HEK293 (cell line): ENCODE measurements around the gene SMURF1.

ENCODE experiments used
- CTCF ChIA-PET: fragments of 350-600 bp; formaldehyde crosslinking; extraction: SDS; loops from one replicate; lab custom pipeline; 2021; ENCODE audit warnings: antibody characterized with exemption; lab: Yijun Ruan, JAX
- POLR2A ChIA-PET: fragments of 300-600 bp; formaldehyde crosslinking; extraction: SDS; loops from one replicate; lab custom pipeline; 2020; ENCODE audit warnings: antibody characterized with exemption, inconsistent platforms; lab: Yijun Ruan, JAX
- H3K27ac ChIP-seq: fragments of 200-500 bp; sonication (Bioruptor generic); 2 replicates; pipeline ENCODE4 v1.5.1; 2014; ENCODE audit warnings: low read depth, low read length, control low read depth, inconsistent platforms; ENCODE audit errors: extremely low read depth
- H3K36me3 ChIP-seq, 2 experiments: fragments of 200-500 bp in 1 of 2; sonication (Bioruptor generic) in 1 of 2; 1 replicate in 1 of 2; 2 replicates in 1 of 2; pipeline ENCODE4 v1.5.1; 2014 to 2017; ENCODE audit warnings: inconsistent platforms in 2 of 2, low read length in 2 of 2; ENCODE audit not compliant: control insufficient read depth in 2 of 2, insufficient read depth in 1 of 2
- H3K4me1 ChIP-seq: fragments of 200-500 bp; sonication (Bioruptor generic); 2 replicates; pipeline ENCODE4 v1.5.1; 2014; ENCODE audit warnings: mild to moderate bottlenecking, low read length, inconsistent platforms; ENCODE audit not compliant: control insufficient read depth, insufficient read depth
- H3K4me3 ChIP-seq: 2 replicates; pipeline ENCODE4 v1.5.1; 2011; ENCODE audit warnings: low read depth, mild to moderate bottlenecking, control low read depth, low read length, moderate library complexity
- H3K9me3 ChIP-seq: fragments of 200-500 bp; sonication (Bioruptor generic); 2 replicates; pipeline ENCODE4 v1.5.1; 2014; ENCODE audit warnings: low read depth, low read length, inconsistent platforms; ENCODE audit not compliant: control insufficient read depth, insufficient read depth
- GLI4 ChIP-seq: fragments of 450-650 bp; formaldehyde crosslinking; IDR thresholded peaks from 2 replicates; pipeline ENCODE4 v1.5.1; 2016; ENCODE audit warnings: missing biosample characterization, missing genetic modification characterization
- GLIS2 ChIP-seq: fragments of 450-650 bp; formaldehyde crosslinking; IDR thresholded peaks from 2 replicates; pipeline ENCODE4 v1.5.1; 2016; ENCODE audit warnings: missing biosample characterization, missing genetic modification characterization
- HOXD13 ChIP-seq: sonication (generic); formaldehyde crosslinking; IDR thresholded peaks from 2 replicates; pipeline ENCODE4 v1.8.0; 2022; ENCODE audit warnings: missing genetic modification reagents, borderline replicate concordance
- ZEB2 ChIP-seq: fragments of 450-650 bp; formaldehyde crosslinking; IDR thresholded peaks from 2 replicates; pipeline ENCODE4 v1.5.1; 2016; ENCODE audit warnings: missing biosample characterization, missing genetic modification characterization
- ZNF114 ChIP-seq: fragments of 450-650 bp; formaldehyde crosslinking; IDR thresholded peaks from 2 replicates; pipeline ENCODE4 v1.5.0; 2017; ENCODE audit warnings: missing biosample characterization, missing genetic modification characterization
- ZNF211 ChIP-seq: fragments of 450-650 bp; formaldehyde crosslinking; IDR thresholded peaks from 2 replicates; pipeline ENCODE4 v1.5.1; 2016; ENCODE audit warnings: low read depth, missing biosample characterization, missing genetic modification characterization
- ZNF324 ChIP-seq: fragments of 450-650 bp; formaldehyde crosslinking; IDR thresholded peaks from 2 replicates; pipeline ENCODE4 v1.5.1; 2016; ENCODE audit warnings: missing biosample characterization, missing genetic modification characterization
- ZNF391 ChIP-seq: fragments of 450-650 bp; formaldehyde crosslinking; IDR thresholded peaks from 2 replicates; pipeline ENCODE4 v1.5.1; 2016; ENCODE audit warnings: low read depth, missing biosample characterization, missing genetic modification characterization, borderline replicate concordance
- ZNF404 ChIP-seq: fragments of 450-650 bp; formaldehyde crosslinking; IDR thresholded peaks from 2 replicates; pipeline ENCODE4 v1.5.1; 2017; ENCODE audit warnings: missing biosample characterization, missing genetic modification characterization
- ZNF510 ChIP-seq: fragments of 450-650 bp; formaldehyde crosslinking; IDR thresholded peaks from 2 replicates; pipeline ENCODE4 v1.5.1; 2018; ENCODE audit warnings: mild to moderate bottlenecking, missing genetic modification characterization, missing biosample characterization; ENCODE audit not compliant: insufficient replicate concordance
- ZNF549 ChIP-seq: fragments of 450-650 bp; IDR thresholded peaks from 2 replicates; pipeline ENCODE4 v1.5.1; 2018; ENCODE audit warnings: missing biosample characterization, missing genetic modification characterization, mild to moderate bottlenecking, inconsistent platforms, moderate library complexity
- ZNF555 ChIP-seq: fragments of 450-650 bp; formaldehyde crosslinking; conservative IDR thresholded peaks from 2 replicates; pipeline ENCODE4 v1.5.1; 2017; ENCODE audit warnings: missing biosample characterization, mild to moderate bottlenecking, missing genetic modification characterization, inconsistent platforms
- ZNF658 ChIP-seq: fragments of 450-650 bp; formaldehyde crosslinking; IDR thresholded peaks from 2 replicates; pipeline ENCODE4; 2016; ENCODE audit warnings: missing biosample characterization, missing genetic modification characterization
- ZNF660 ChIP-seq: fragments of 450-650 bp; IDR thresholded peaks from 2 replicates; pipeline ENCODE4 v1.5.1; 2018; ENCODE audit warnings: missing biosample characterization, mild to moderate bottlenecking, missing genetic modification characterization
- ZNF768 ChIP-seq: fragments of 450-650 bp; formaldehyde crosslinking; IDR thresholded peaks from 2 replicates; pipeline ENCODE4 v1.5.1; 2018; ENCODE audit warnings: missing biosample characterization, mild to moderate bottlenecking, missing genetic modification characterization
- TF ChIP-seq, protein P1 (sequence below): fragments of 450-650 bp; formaldehyde crosslinking; IDR thresholded peaks from 2 replicates; pipeline ENCODE4 v1.5.1; 2016; ENCODE audit warnings: missing biosample characterization, missing genetic modification characterization
- TF ChIP-seq, protein P2 (sequence below): fragments of 450-650 bp; IDR thresholded peaks from 2 replicates; pipeline ENCODE4 v1.5.1; 2018; ENCODE audit warnings: missing biosample characterization, mild to moderate bottlenecking, missing genetic modification characterization

SMURF1 gene

DNA sequence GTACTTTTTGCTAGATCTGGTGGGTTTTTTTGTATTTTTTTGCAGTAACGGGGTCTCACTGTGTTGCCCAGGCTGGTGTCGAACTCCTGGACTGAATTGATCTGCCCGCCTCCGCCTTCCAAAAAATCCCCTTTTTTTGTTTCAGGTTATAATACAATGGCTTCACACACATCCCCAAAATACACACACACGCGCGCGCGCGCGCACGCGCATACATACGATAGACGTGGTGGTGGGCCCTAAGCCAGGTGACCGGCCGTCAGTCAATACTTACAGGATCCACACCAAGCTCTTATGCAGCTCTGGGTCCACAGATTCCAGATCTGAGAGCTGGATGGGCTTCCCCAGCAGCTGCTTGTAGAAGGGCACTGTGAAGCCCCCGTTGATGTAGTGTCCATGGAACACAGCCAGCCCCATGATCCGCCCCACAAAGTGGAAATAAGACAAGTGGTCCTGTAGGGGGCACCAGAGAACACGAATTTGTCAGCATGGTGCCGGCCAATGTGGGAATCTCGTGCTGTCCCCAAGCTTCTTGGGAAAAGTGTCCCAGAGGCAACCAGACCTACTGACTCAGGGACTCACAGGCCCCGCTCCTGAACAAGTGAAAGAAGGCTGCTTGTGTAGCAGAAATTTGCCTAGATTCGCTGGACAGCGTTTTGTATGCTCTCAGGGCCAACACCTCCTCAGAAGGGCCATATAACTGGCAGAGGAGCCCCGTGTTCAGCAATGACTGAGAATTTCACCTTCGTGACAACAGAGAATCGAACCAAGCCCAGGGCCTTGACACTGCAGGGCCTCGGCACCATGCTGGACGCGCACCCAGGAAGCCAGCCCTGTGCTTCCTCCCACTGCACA is 103.6 kb downstream of the SMURF1 start (continued):
- TF ChIP-seq ZEB2 = no peak
- no peak for TF ChIP-seq ZNF510 (tag by site-specific recombination)
- TF ChIP-seq ZNF658 (tag by site-specific recombination) = no peak
- TF ChIP-seq ZNF660 = 0 out of 2 replicates have a peak, but pooled peaks have one; percentile 47
- TF ChIP-seq, protein P1, sequence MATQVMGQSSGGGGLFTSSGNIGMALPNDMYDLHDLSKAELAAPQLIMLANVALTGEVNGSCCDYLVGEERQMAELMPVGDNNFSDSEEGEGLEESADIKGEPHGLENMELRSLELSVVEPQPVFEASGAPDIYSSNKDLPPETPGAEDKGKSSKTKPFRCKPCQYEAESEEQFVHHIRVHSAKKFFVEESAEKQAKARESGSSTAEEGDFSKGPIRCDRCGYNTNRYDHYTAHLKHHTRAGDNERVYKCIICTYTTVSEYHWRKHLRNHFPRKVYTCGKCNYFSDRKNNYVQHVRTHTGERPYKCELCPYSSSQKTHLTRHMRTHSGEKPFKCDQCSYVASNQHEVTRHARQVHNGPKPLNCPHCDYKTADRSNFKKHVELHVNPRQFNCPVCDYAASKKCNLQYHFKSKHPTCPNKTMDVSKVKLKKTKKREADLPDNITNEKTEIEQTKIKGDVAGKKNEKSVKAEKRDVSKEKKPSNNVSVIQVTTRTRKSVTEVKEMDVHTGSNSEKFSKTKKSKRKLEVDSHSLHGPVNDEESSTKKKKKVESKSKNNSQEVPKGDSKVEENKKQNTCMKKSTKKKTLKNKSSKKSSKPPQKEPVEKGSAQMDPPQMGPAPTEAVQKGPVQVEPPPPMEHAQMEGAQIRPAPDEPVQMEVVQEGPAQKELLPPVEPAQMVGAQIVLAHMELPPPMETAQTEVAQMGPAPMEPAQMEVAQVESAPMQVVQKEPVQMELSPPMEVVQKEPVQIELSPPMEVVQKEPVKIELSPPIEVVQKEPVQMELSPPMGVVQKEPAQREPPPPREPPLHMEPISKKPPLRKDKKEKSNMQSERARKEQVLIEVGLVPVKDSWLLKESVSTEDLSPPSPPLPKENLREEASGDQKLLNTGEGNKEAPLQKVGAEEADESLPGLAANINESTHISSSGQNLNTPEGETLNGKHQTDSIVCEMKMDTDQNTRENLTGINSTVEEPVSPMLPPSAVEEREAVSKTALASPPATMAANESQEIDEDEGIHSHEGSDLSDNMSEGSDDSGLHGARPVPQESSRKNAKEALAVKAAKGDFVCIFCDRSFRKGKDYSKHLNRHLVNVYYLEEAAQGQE = peak; percentile 76

DNA sequence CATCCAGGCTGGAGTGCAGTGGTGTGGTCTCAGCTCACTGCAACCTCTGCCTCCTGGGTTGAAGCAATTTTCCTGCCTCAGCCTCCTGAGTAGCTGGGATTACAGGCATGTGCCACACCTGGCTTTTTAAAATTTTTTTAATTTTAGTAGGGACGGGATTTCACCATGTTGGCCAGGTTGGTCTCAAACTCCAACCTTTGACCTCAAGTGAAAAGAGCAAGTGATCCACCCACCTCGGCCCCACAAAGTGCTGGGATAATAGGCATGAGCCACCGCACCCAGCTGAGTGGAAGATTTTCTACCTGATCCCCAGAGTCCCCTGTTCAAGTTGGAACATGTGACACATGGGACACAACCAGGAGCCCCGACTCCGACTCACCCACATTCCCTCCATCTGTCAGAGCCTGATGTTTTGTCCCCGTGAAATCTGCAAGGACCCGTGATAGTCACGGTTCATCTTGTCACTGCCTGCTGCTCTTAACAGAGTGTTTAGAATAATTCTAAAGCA is 104.5 kb downstream of the SMURF1 start:
- POLR2A ChIA-PET = no interaction called here
- TF ChIP-seq HOXD13 = no peak
- TF ChIP-seq ZNF768 = no peak
- no peak for TF ChIP-seq ZNF211 (tag by site-specific recombination)
- no peak for TF ChIP-seq ZNF324 (tag by site-specific recombination)
- no peak for TF ChIP-seq ZNF555 (tag by site-specific recombination)
- TF ChIP-seq ZNF114 (tag by site-specific recombination) = no peak
- TF ChIP-seq, protein P2, sequence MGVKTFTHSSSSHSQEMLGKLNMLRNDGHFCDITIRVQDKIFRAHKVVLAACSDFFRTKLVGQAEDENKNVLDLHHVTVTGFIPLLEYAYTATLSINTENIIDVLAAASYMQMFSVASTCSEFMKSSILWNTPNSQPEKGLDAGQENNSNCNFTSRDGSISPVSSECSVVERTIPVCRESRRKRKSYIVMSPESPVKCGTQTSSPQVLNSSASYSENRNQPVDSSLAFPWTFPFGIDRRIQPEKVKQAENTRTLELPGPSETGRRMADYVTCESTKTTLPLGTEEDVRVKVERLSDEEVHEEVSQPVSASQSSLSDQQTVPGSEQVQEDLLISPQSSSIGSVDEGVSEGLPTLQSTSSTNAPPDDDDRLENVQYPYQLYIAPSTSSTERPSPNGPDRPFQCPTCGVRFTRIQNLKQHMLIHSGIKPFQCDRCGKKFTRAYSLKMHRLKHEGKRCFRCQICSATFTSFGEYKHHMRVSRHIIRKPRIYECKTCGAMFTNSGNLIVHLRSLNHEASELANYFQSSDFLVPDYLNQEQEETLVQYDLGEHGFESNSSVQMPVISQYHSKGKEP = no peak
- TF ChIP-seq ZNF549 (tag by site-specific recombination) = no peak
- TF ChIP-seq GLIS2 (tag by site-specific recombination) = no peak
- no peak for TF ChIP-seq ZNF391 (tag by site-specific recombination)
- no peak for TF ChIP-seq ZNF404 (tag by site-specific recombination)
- no peak for TF ChIP-seq GLI4 (tag by site-specific recombination)
- Histone ChIP-seq H3K36me3 (peaks cover 23 to 78% of the 10 kb centered on the region in 2 experiments; a peak in 2 of 3 replicates), H3K9me3 (no peaks in the 10 kb centered on the region), H3K4me1 (no peaks in the 10 kb centered on the region), H3K4me3 (no peak overlapping the region), H3K27ac (no peak overlapping the region)
- CTCF ChIA-PET = interaction anchor here (0.6 to 1.8 kb wide), 6 partner anchors 27 to 371 kb away, joined by 3 to 14 read pairs (median 3); no protein-coding TSS in a partner anchor
